ENCODE data around the gene TRIM14.

The TRIM14 gene

GRCh38 chr9:98069551-98069950 lies 49.5 kb downstream of the TRIM14 start:
- Mint-ChIP-seq H3K36me3 (peaks cover 3% of the 10 kb centered on the region), H3K9me3 (ENCODE audit: low read depth) (no peaks in the 10 kb centered on the region), H3K4me3 (no peak overlapping the region), H3K4me1 (ENCODE audit: low read depth) (peaks cover 17% of the 10 kb centered on the region), H3K27me3 (no peaks in the 10 kb centered on the region), H3K27ac (no peak overlapping the region)

- Mint-ChIP-seq H3K36me3 (peaks cover 3% of the 10 kb centered on the region), H3K27ac (no peak overlapping the region), H3K27me3 (no peaks in the 10 kb centered on the region)
These were observed 51.8 kb downstream of the TRIM14 start for GRCh38 chr9:98067184-98067583.

GRCh38 chr9:98066235-98066634 lies 52.8 kb downstream of the TRIM14 start:
- Mint-ChIP-seq H3K9me3 (ENCODE audit: low read depth) (no peaks in the 10 kb centered on the region), H3K27me3 (no peaks in the 10 kb centered on the region), H3K36me3 (peaks cover 3% of the 10 kb centered on the region), H3K4me3 (no peak overlapping the region), H3K27ac (no peak overlapping the region), H3K4me1 (ENCODE audit: low read depth) (peaks cover 16% of the 10 kb centered on the region)

More at GRCh38 chr9:98067184-98067583, 51.8 kb downstream of the TRIM14 start:
- H3K9me3 Mint-ChIP-seq (ENCODE audit: low read depth), result no peaks in the 10 kb centered on the region
- no peak overlapping the region for H3K4me3 Mint-ChIP-seq
- peaks cover 16% of the 10 kb centered on the region for H3K4me1 Mint-ChIP-seq (ENCODE audit: low read depth)

- Mint-ChIP-seq H3K36me3 (peaks cover 5% of the 10 kb centered on the region), H3K27me3 (no peaks in the 10 kb centered on the region), H3K4me3 (no peak overlapping the region)
These were observed 54.2 kb downstream of the TRIM14 start for GRCh38 chr9:98064623-98065392.

GRCh38 chr9:98062161-98062560 lies 56.9 kb downstream of the TRIM14 start:
- no peak overlapping the region for H3K27ac Mint-ChIP-seq

More at GRCh38 chr9:98064623-98065392, 54.2 kb downstream of the TRIM14 start:
- Mint-ChIP-seq H3K4me1 (ENCODE audit: low read depth) (peaks cover 17% of the 10 kb centered on the region), H3K27ac (no peak overlapping the region), H3K9me3 (ENCODE audit: low read depth) (no peaks in the 10 kb centered on the region)

GRCh38 chr9:98057138-98057799 lies 61.8 kb downstream of the TRIM14 start:
- Mint-ChIP-seq H3K4me1 (ENCODE audit: low read depth) (peaks cover 30% of the 10 kb centered on the region), H3K4me3 (peak overlapping the region; percentile 99), H3K27me3 (no peaks in the 10 kb centered on the region), H3K27ac (peak overlapping the region; percentile 97), H3K36me3 (peaks cover 6% of the 10 kb centered on the region), H3K9me3 (ENCODE audit: low read depth) (no peaks in the 10 kb centered on the region)

More at GRCh38 chr9:98062161-98062560, 56.9 kb downstream of the TRIM14 start:
- H3K36me3 Mint-ChIP-seq, result peaks cover 5% of the 10 kb centered on the region
- no peak overlapping the region for H3K4me3 Mint-ChIP-seq
- peaks cover 30% of the 10 kb centered on the region for H3K4me1 Mint-ChIP-seq (ENCODE audit: low read depth)
- no peaks in the 10 kb centered on the region for H3K9me3 Mint-ChIP-seq (ENCODE audit: low read depth)
- H3K27me3 Mint-ChIP-seq, result no peaks in the 10 kb centered on the region

GRCh38 chr9:98056269-98057137 lies 62.5 kb downstream of the TRIM14 start, which contains the start of gene NANS:
Gene NANS, plus strand, starts transcription at chr9:98056732. Its CDS starts 77 bp downstream, at chr9:98056809.
- Mint-ChIP-seq H3K27me3 (no peaks in the 10 kb centered on the region), H3K4me1 (ENCODE audit: low read depth) (peaks cover 33% of the 10 kb centered on the region), H3K27ac (peak within 1 kb of the TSS; percentile 97), H3K4me3 (peak within 1 kb of the TSS; percentile 99), H3K36me3 (peaks cover 6% of the 10 kb centered on the region), H3K9me3 (ENCODE audit: low read depth) (no peaks in the 10 kb centered on the region)

- Mint-ChIP-seq H3K36me3 (peaks cover 8% of the 10 kb centered on the region), H3K4me3 (no peak overlapping the region), H3K27me3 (no peaks in the 10 kb centered on the region), H3K27ac (peak overlapping the region; percentile 22), H3K9me3 (ENCODE audit: low read depth) (no peaks in the 10 kb centered on the region), H3K4me1 (ENCODE audit: low read depth) (peaks cover 36% of the 10 kb centered on the region)
These were observed 64.6 kb downstream of the TRIM14 start for GRCh38 chr9:98054376-98054951.

- H3K9me3 Mint-ChIP-seq (ENCODE audit: low read depth), result no peaks in the 10 kb centered on the region
- no peak overlapping the region for H3K27ac Mint-ChIP-seq
- H3K27me3 Mint-ChIP-seq, result no peaks in the 10 kb centered on the region
- peaks cover 38% of the 10 kb centered on the region for H3K4me1 Mint-ChIP-seq (ENCODE audit: low read depth)
- H3K4me3 Mint-ChIP-seq, result no peak overlapping the region
- H3K36me3 Mint-ChIP-seq, result peaks cover 15% of the 10 kb centered on the region
These were observed 68.7 kb downstream of the TRIM14 start for GRCh38 chr9:98050351-98050750.

GRCh38 chr9:98049288-98050072 lies 69.5 kb downstream of the TRIM14 start:
- no peaks in the 10 kb centered on the region for H3K27me3 Mint-ChIP-seq
- peak overlapping the region; percentile 41 for H3K27ac Mint-ChIP-seq
- H3K4me3 Mint-ChIP-seq, result peak overlapping the region; percentile 11
- H3K36me3 Mint-ChIP-seq, result peaks cover 18% of the 10 kb centered on the region
- no peaks in the 10 kb centered on the region for H3K9me3 Mint-ChIP-seq (ENCODE audit: low read depth)
- H3K4me1 Mint-ChIP-seq (ENCODE audit: low read depth), result peaks cover 41% of the 10 kb centered on the region

GRCh38 chr9:98047002-98047401 lies 72.0 kb downstream of the TRIM14 start:
- peak overlapping the region; percentile 93 for H3K4me3 Mint-ChIP-seq
- peaks cover 14% of the 10 kb centered on the region for H3K36me3 Mint-ChIP-seq
- H3K27ac Mint-ChIP-seq, result peak overlapping the region; percentile 41
- H3K4me1 Mint-ChIP-seq (ENCODE audit: low read depth), result peaks cover 39% of the 10 kb centered on the region
- no peaks in the 10 kb centered on the region for H3K9me3 Mint-ChIP-seq (ENCODE audit: low read depth)
- no peaks in the 10 kb centered on the region for H3K27me3 Mint-ChIP-seq

GRCh38 chr9:98046180-98046543 lies 72.9 kb downstream of the TRIM14 start:
- peak overlapping the region; percentile 93 for H3K4me3 Mint-ChIP-seq
- no peaks in the 10 kb centered on the region for H3K9me3 Mint-ChIP-seq (ENCODE audit: low read depth)
- H3K27me3 Mint-ChIP-seq, result no peaks in the 10 kb centered on the region
- peaks cover 14% of the 10 kb centered on the region for H3K36me3 Mint-ChIP-seq
- peak overlapping the region; percentile 95 for H3K27ac Mint-ChIP-seq
- peaks cover 37% of the 10 kb centered on the region for H3K4me1 Mint-ChIP-seq (ENCODE audit: low read depth)

GRCh38 chr9:98045234-98046179 lies 73.5 kb downstream of the TRIM14 start:
- peak overlapping the region; percentile 93 for H3K4me3 Mint-ChIP-seq
- H3K36me3 Mint-ChIP-seq, result peaks cover 14% of the 10 kb centered on the region
- peak overlapping the region; percentile 95 for H3K27ac Mint-ChIP-seq
- no peaks in the 10 kb centered on the region for H3K9me3 Mint-ChIP-seq (ENCODE audit: low read depth)
- H3K4me1 Mint-ChIP-seq (ENCODE audit: low read depth), result peaks cover 36% of the 10 kb centered on the region
- H3K27me3 Mint-ChIP-seq, result no peaks in the 10 kb centered on the region

All from activated naive CD8-positive, alpha-beta T cell (primary cell).